Left hindlimb (tissue), 1 donor: ENCODE data around the gene CAPN5.
"Not testable (repeated sequence)": the region's sequence is repeated elsewhere in the genome, so short reads cannot be mapped to it uniquely, and the experiment has no call there.

Experiments
- DNase-seq: peaks from one replicate; pipeline ENCODE4 v3.0.0-alpha.2; 2018

Gene CAPN5

GRCh38 chr11:77044356-77044755, 22.4 kb upstream of the CAPN5 start:
- DNase-seq = no peak

- no peak for DNase-seq
Measured at GRCh38 chr11:77044886-77045285, 21.9 kb upstream of the CAPN5 start.

GRCh38 chr11:77046060-77046501, 20.7 kb upstream of the CAPN5 start:
- no peak for DNase-seq

GRCh38 chr11:77047007-77047927, 19.5 kb upstream of the CAPN5 start:
- DNase-seq = peak; percentile 82

GRCh38 chr11:77047928-77048446, 18.8 kb upstream of the CAPN5 start:
- DNase-seq = not testable (repeated sequence)

GRCh38 chr11:77049026-77049425, 17.7 kb upstream of the CAPN5 start:
- no peak for DNase-seq

- no peak for DNase-seq
Measured at GRCh38 chr11:77051511-77051910, 15.3 kb upstream of the CAPN5 start.

- no peak for DNase-seq
Measured at GRCh38 chr11:77052518-77052917, 14.3 kb upstream of the CAPN5 start.

- no peak for DNase-seq
Measured at GRCh38 chr11:77053217-77054015, 13.4 kb upstream of the CAPN5 start.

GRCh38 chr11:77054084-77054483, 12.7 kb upstream of the CAPN5 start:
- DNase-seq = no peak

GRCh38 chr11:77055101-77055561, 11.6 kb upstream of the CAPN5 start:
- no peak for DNase-seq

GRCh38 chr11:77055913-77056312, 10.9 kb upstream of the CAPN5 start:
- no peak for DNase-seq

- DNase-seq = no peak
Measured at GRCh38 chr11:77056814-77057402, 9.9 kb upstream of the CAPN5 start.

- DNase-seq = no peak
Measured at GRCh38 chr11:77057938-77058474, 8.8 kb upstream of the CAPN5 start.

GRCh38 chr11:77058900-77059299, 7.9 kb upstream of the CAPN5 start:
- DNase-seq = no peak

- DNase-seq = no peak
Measured at GRCh38 chr11:77059806-77060205, 7.0 kb upstream of the CAPN5 start.

- DNase-seq = no peak
Measured at GRCh38 chr11:77060234-77060633, 6.5 kb upstream of the CAPN5 start.

- DNase-seq = not testable (repeated sequence)
Measured at GRCh38 chr11:77061258-77061657, 5.5 kb upstream of the CAPN5 start.

- DNase-seq = no peak
Measured at GRCh38 chr11:77062924-77063323, 3.8 kb upstream of the CAPN5 start.

- no peak for DNase-seq
Measured at GRCh38 chr11:77063407-77063806, 3.4 kb upstream of the CAPN5 start.

- DNase-seq = no peak
Measured at GRCh38 chr11:77063861-77064260, 2.9 kb upstream of the CAPN5 start.

- DNase-seq = no peak
Measured at GRCh38 chr11:77064648-77065217, 2.0 kb upstream of the CAPN5 start.

- DNase-seq = peak; percentile 52
Measured at GRCh38 chr11:77065878-77066228, 918 bp upstream of the CAPN5 start.
